EL (cell line): ENCODE data around the gene LYST.
A peak's percentile ranks its signal among the peaks of the same experiment; 100 is the strongest.
"Not testable (repeated sequence)": the region's sequence is repeated elsewhere in the genome, so short reads cannot be mapped to it uniquely, and the experiment has no call there.

Experiments
- DNase-seq: peaks from one replicate; pipeline ENCODE4 v3.0.0-alpha.2; 2016

Gene LYST

DNA sequence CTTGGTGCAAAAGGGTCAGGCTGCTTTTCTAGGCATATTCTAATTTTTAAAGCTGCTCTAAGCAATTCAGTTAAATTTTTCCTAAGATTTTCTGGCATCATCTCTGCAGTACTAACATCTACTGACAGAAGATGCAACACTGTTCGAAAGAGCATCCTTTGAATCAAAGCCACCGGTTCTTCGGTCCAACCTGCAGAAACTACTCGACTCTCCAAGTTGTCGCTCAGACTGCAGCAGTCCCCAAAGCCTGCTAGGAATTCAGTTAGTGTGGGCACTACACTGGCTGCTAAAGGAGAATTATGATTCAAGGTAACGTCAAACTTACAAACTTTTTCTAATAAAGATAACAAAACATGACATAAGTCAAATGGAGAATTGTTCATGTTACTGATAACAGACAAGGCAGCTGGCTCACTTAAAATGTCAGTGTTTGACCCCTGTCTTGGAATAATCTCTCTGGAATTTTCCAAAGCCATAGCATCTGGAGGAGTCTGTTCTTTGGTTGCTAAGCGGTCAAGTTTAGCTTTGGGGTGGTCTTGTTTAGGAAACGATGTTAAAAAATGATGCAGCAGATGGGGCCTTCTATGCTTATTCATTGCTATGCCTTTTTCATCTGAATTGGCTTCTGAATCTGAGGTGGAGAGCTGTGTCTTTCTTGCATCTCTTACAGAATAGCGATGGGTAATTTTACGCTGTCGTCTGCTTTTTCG, 56.9 kb downstream of the LYST start:
- no peak for DNase-seq

DNA sequence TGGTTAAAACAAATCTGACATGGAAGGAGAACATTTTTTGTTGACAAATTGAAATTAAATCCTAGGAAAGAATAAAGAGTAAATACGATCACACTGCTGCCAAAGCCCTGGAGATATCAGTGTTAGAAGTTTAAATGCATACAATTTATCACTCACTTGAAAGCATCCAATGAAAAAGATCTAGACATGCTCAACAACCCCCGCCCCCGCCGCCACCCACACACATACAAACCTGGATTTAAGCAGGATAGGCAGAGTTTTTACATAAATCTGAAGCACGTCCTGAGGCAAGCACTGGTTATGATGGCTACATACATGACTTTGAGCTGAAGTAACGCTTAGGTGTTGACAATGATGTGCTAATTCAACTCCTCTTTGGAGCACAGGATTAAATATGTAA, 58.5 kb downstream of the LYST start:
- no peak for DNase-seq

DNA sequence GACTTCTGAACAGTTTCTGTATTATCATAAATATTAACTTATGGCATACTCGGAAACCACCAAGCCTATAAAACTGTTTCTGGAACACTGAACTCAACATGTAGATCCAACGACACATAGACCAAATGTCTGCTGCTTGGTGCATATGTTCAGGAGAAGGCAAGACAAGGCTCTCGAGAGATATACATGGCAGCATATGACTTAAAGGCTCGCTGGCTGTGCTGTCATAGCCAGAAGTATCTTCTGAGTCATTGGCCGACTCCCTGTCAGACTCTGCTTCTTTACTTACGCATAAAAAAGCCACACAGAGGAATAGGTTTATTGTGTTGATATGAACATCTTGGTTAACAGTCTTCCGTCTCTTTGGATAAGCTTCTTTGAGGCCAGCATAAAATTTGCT, 60.6 kb downstream of the LYST start:
- DNase-seq = no peak

DNA sequence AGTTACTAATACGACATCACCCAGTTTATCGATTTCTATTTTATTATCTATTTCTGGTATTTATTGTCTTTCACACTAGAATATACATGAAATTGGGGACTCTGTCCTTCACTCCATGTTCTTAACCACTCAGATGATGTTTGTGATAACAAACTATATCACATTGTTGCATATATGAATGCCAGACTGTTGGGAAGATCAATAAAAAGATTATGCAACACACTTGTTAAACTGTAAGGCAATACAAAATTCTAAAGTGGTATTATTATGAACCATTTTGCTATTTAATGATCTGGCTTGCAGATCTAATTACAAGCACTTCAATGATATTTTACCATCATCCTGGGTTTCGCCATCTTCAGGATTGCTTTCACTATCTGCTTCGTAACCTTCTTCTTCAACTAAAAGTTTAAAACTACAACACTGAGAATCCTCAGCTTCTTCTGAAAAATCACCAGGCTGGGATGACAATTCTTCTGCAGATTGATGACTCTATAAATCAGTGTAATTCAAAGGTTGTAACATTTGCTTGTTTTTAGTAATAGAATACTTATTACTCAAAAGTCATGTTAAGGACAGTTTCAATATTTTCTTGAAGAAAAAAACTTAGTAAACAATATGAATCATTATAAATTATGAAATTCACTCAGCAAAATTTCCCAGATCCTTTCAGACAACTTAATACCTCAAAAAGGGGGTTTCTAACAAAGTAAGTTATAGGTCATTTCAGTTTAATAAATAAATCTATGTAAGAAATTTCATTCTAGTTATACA, 63.9 kb downstream of the LYST start:
- no peak for DNase-seq

DNA sequence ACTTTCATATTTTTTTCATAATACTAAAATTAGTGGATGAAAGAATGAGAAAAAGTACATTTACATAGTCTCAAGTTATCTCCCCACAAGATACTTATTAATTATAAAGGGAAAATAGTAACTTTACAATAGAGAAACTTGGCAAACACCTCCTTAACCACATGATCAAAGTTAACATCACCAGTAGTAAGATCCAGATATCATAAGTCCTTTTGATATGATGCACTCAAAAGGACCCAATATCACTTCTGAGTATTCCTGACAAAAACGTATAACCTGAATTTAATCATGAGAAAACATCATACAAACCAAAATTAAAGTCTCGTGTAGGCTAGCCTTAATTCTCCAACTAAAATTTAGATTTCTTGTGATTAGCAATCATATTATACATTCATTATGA, 67.4 kb downstream of the LYST start:
- no peak for DNase-seq

DNA sequence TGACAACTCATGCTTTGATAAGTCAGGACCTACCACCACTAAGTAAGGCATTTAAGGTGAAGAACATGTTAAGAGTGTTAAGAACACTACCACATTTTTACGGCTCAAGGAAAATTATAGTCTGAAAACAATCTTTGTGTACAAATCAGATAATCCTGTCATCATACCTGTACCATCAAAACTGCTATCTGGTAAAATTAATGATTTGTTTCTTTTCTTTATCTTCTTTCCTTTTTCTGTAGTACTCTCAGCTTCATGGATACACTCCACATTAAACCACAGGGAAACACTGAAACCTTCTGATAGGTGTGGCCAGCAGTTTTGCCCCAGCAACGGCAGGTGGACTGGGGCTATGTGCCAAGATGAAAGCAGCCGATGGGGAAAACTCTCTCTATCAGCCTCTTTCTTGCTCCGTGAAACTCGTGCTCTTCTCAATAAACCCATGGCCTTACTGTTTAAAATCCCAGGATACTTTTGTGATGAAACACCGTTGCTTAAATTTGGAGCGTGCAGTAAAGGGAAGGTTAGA, 75.1 kb downstream of the LYST start:
- DNase-seq = no peak

DNA sequence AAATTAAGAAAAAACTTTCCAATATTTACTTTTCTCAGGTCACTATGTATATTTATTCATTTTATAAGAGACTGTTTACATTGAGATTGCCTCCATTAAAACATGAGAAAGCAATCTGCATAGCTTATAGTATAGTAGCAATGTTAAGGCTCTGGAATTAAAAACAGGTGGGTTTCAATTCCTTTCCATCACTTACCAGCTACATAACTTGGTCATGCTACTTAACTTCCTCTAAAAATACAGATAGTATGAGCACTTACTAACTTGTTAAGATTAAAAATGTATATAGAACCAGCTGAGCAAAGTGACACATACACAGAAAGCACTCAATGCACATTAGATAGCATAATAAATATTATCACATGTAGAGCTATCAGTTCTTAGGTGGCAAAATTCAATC, 76.6 kb downstream of the LYST start:
- DNase-seq = no peak

DNA sequence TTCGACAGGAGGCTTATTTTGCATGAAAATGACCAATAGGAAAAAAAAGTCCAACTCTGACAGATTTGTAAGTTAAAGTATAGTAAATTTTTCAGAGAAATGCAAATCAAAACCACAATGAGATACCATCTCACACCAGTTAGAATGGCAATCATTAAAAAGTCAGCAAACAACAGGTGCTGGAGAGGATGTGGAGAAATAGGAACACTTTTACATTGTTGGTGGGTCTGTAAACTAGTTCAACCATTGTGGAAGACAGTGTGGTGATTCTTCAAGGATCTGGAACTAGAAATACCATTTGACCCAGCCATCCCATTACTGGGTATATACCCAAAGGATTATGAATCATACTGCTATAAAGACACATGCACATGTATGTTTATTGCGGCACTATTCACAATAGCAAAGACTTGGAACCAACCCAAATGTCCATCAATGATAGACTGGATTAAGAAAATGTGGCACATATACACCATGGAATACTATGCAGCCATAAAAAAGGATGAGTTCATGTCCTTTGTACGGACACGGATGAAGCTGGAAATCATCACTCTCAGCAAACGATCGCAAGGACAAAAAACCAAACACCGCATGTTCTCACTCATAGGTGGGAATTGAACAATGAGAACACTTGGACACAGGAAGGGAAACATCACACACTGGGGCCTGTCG, 80.3 kb downstream of the LYST start:
- not testable (repeated sequence) for DNase-seq

DNA sequence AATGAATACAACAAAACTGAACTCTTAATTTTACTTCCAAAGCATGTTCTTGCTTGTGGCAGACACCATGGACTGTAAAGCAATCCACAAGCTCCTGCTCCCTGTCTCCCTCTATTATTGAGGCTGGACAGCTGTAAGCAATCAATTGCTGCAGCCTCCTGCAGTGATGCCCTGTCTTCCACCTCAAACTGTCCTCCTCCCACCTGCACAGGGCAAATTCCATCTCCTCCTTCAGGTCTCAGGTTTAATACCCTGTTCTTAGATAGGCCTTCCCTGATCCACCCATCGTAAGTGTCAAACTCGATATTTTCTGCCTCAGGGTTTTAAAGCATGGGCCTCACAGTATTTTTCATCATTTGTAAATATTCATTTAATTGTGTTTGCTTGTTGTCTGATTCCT, 81.8 kb downstream of the LYST start:
- no peak for DNase-seq

DNA sequence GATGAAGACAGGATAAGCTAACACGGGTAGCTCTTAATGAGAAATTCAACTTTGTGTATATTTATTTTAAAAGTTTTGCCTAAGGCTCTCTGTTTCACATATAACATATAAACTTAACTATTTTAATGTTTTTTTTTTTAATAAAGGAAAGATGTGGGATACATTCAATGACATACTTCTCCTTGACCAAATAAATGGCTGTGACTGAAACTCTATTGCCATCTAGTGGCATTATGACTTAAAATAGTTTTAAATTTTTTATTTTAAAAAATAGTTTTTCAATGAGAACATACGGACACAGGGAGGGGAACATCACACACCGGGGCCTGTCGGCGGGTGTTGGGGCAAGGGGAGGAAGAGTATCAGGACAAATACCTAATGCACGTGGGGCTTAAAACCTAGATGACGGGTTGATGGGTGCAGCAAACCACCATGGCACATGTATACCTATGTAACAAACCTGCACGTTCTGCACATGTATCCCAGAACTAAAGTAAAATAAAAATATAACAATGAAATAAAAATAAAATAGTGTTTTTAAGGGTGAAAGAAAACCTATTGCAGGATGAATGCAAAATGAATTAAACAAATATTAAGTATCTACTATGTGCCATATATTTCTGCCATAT, 83.4 kb downstream of the LYST start:
- DNase-seq = peak; percentile 69

DNA sequence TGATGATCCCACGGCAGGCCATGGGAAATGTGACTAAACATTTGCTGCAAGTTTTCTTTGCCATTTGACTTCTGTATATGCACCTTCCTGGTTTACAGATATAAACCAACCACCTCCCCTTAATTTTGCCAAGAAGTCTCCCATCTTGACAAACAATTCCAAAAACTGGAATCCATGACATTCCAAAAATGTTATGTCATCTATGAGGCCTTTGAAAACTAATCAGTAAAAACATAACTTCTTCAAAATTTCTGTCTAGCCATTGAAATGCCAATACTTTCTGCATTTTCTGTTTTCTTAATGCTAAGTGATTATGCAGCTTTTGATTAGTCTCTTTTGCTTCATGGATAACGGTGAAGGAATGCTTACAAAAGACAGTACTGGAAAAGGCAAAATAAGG, 84.1 kb downstream of the LYST start:
- peak; percentile 45 for DNase-seq

DNA sequence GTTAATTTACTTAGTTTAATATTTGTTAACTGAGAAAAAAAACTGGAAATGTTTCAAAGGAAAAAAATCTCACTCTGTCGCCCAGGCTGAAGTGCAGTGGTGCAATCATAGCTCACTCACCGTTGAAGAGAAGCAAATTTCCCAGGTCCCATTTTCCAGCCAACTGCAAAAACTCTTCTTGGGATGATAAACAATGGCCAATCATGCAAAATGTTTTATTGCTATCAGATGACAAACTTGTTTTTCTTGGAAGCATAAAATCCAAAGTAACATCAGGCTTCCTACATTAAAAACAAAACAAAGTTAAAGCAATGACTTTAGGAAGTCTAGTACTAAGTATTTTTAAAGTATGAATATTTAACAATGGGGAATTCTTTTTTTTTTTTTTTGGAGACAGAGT, 84.9 kb downstream of the LYST start:
- DNase-seq = no peak

DNA sequence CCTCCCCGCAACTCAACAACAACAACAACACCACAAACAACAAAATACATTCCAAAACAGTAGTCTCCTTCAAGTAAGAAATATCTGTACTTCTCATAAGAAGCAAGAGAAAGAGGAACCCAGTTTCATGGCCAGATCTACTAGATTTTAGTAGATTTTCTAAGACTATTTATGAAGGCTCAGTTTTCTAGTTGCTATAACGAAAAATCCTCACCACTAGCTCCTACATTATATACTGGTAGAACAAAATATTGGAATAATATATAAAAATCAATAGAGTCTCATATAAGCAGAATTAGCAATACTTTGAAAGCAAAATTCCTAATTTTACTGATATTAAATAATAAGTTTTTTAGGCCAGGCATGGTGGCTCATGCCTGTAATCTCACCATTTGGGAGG, 86.9 kb downstream of the LYST start:
- no peak for DNase-seq

DNA sequence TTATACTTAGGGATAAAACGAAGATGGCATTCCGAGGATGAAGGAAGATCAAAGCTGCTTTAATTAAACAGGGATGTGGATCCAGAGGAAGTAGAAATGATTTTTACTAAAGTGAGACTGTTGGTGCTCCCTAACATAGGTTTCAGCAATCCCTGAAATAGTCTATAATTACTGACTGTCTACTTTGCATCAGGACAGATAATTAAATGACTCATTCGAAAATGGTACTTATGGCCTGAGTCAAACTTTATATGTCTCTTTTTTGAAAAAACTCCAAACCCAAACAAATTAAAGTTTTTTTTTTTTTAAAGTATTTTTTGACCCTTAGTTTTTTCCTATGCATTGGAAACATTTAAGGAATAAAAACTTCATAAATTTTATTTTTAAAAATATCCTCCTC, 90.3 kb downstream of the LYST start:
- peak; percentile 2 for DNase-seq

DNA sequence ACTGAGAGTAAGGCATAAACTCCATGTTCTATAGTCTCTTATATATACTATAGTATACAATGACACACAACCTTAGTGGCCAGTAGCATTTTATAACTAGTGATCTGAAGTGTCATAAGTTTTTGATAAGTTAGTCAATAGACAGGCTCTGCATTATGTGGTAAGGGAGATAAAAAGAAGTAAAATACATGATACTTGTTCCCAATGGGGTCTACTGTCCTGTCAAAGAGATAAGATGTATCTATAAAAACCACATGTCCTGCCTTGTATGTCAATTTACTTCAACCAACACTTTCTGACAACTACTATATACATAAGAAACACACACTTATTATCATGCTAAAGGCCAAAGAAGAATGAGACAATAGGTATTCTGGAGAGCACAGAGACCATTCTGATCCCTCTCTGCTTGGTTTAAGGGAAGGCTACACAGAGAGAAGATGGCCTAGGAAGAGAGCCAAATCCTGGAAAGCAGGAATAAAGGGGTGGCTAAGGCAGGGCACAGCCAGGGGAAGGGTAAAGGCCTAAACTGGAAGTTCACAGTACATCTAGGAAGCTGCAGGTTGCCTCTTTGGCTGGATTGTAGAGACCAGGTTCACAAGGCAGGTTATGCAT, 91.4 kb downstream of the LYST start:
- no peak for DNase-seq

DNA sequence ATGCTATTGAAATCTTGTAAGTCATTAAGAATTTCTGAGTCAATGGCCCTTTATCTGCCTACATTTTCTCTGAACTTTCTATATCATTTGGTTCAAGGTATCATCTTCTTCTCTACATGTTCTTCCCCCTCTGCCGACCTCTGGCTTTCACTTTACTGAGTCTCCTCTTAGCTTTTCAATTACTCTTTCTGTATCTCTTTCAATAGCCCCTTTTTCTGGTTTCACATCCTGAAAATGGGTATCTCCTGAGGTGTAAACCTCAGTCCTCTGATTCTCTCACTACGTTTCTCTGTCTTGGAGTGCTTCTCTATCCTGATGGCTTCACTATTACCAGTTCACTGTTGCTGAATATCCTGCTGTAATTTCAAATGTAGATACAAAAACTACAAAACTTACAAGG, 98.9 kb downstream of the LYST start:
- no peak for DNase-seq

DNA sequence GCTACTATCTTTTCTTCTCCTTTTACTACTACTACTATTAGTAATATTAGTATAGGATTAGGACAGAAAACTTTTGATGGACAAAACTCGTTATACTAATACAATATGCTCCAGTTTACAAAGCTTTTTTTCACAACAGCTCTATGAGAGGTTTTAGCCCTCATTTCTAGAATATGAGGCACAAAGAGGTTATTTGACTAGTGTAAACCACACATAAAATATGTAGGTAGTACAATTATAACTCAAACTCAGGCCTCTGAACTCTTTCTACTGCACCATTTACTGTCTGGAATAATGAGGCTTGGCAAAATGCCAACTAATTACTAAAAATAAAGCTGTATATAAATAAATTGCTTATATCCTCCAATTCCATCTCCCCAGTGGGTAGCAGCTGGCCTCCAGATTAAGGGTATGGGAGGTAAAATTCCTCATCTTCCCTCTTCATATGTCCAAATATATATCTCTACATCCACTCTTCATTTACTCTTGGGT, 99.9 kb downstream of the LYST start:
- DNase-seq = no peak

DNA sequence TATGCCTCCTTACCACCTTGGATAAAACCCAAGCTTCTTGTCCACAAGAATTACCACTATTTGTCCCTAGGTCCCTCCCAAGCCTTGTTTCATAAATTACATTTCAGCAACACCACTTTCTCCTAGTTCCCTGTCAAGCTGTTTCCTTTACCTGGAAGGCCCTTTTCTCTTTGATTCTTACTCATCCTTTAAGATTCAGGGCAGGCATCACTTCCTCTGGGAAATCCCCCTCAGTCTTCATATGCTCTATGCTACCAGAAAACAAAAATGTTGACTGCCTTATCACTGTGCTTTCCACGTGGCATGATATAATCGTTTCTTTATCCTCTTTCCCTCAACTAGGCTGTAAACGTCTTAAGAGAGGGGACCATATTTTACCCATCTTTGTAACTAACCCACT, 102.7 kb downstream of the LYST start:
- no peak for DNase-seq

DNA sequence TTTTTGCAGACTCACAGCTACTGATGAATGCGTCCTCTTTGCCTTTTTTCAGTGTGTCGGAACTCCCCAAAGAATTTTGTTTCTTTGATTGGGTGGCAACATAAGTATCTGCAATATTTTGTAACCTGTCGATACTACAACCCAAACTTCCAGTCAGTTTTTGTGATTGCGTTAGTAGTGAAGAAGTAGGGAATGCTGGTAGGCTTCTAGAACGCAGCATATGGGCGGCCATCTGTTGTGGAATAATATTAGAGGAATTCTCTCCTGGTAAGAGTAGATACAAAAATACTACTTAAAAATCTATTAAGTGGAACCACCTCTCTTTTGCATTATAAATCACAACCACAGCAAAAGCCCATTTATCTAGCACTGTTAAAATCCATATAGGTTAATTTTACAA, 107.4 kb downstream of the LYST start:
- DNase-seq = no peak

DNA sequence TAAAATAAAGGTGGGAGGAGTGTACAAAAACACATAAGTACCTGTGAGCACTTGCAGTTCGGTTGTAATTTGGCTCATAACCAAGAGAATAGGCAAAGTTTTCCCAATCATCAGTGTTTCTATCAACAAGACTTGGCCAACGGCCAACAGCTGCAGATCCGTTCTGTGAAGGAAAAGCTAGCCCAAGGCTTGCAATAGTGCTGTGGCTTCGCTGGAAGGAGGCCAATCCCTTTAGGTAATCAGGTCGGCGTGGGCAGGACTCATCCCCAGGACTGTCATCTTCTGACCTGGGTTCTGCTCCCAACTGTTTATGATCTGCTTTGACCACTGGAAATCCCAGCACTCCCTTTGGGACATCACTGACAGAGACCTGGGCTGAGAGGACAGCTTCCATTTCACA, 107.8 kb downstream of the LYST start:
- DNase-seq = no peak

DNA sequence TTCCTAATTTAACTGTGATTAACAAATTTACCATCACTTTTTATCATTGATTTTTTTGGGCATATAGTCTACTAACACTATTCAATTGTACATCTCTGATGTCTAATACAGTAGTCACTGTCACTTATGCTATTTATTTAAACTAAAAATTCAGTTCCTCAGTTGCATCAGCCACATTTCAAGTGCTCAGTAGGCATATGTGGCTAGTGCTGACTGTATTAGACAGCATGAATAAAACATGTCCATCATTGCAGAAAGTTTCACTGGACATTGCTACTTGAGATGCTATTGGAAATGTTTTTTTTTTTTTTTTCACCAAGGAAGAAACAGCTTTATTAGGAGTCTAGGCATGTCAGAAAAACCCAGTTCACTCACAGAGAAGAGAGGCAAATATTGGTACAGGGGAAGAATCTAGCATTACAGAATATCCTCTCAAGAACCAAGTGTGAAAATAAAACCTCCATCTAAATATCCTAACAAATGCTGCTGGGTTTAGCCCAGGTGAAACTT, 109.1 kb downstream of the LYST start:
- DNase-seq = no peak

DNA sequence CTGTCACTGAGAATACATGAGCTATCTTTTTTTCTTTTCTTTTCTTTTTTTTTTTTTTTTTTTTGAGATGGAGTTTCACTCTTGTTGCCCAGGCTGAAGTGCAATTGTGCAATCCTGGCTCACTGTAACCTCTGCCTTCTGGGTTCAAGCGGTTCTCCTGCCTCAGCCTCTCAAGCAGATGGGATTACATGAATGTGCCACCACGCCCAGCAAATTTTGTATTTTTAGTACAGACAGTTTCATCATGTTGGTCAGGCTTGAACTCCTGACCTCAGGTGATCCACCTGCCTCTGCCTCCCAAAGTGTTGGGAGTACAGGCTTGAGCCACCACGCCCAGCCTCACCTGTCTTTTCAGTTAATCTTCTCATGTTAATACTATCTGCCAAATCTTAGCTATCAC, 112.5 kb downstream of the LYST start:
- not testable (repeated sequence) for DNase-seq
